ENCODE data around the gene GOLGA6D.
A peak's percentile ranks its signal among the peaks of the same experiment; 100 is the strongest.
"Not testable (repeated sequence)": the region's sequence is repeated elsewhere in the genome, so short reads cannot be mapped to it uniquely, and the experiment has no call there.

Gene GOLGA6D

DNA sequence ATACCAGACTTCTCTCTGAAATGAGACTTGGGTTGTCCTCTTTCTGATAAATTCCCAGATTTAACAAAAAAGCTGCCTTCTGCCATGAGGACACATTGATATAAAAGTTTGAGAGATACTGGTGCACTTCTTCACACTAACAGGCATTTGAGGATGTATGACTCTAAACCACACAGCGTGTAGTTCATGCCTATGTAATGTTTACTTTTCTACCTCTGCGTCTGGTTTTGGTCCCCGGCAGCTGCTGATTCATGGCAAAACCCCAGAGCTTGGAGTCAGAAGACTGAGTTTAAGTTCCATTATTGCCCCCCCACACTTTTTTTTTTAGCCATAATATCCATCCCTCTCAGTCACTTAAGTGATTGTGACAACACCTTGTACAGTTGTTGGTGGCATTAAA lies 1.5 kb downstream of the GOLGA6D start:
- not testable (repeated sequence) for DNase-seq (ENCODE audit: low read depth in 2 of 2, low spot score in 1 of 2)

DNA sequence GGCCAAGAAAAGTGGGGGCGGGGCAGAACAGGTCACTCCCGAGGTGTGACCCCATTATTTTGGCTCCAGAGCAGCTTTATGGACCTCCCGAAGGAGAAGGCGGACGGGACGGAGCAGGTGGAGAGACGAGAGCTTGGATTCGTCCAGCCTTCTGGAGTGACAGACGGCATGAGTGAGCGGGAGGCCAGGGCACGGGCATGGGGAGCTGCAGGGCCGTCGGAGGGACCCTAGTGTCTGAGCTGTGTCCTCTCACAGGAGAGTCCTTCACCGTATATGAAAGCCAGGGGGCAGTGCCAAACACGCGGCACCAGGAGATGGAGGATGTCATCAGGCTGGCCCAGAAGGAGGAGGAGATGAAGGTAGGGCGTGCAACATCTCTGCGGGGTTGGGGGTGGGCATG lies 11.0 kb downstream of the GOLGA6D start:
- DNase-seq (ENCODE audit: low read depth in 2 of 2, low spot score in 1 of 2) = not testable (repeated sequence)

DNA sequence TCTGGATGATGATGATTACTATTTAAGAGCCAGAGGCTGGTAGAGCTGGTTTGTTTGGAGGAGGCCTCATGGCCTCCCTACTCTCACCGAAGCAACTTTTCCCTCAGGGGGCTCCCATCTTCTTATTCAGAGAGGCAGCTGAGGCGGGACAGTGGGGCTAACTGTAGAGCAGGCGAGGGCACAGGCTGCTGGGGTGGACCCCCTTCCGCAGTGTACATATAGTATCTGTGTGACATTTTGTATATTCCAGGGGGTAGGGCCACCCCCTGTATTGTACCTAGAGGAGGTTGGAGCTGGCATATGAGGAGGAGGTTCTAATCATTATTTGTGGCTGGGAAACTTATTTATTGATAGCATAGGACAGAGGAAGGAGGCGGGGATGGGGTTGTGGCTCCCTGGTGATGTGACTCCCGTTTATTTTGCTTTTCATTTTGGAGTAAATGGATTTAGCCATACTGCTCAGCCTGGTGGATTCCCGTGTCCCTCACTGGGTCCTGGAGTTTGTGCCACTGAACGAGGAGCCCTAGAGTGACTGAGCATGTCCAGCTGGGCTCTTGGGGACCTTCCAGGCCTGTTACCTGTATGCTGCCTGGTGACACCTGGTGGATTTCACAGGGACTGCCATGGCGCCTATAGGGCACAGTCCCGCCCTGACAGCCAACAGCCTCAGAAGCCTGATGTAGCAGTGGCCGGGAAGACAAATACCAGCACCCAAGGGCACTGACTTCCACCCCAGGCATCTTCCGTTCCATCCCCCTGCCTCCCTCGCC lies 16.1 kb downstream of the GOLGA6D start:
- DNase-seq (ENCODE audit: low read depth in 2 of 2, low spot score in 1 of 2) = not testable (repeated sequence)

DNA sequence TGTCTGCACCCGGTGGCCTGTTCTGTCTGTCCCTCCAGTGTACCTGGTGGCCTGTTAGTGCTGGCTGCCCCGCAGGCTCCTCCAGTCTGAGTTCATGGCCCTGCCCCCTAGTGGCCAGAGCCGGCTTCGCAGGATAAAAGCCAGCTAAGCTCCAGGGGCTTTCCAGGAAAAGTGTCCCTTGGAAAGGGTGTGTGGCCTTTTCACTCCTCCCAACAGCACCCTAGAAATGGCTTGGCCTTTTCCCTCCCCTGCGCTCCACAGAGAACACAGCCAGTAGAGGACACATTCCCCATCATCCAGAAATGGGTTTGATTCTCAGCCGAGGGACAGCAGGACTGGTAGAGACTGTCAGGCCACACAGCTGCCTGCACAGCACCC lies 16.7 kb downstream of the GOLGA6D start:
- DNase-seq (ENCODE audit: low read depth in 2 of 2, low spot score in 1 of 2) = peak in 1 of 2 donors; percentile 32

DNA sequence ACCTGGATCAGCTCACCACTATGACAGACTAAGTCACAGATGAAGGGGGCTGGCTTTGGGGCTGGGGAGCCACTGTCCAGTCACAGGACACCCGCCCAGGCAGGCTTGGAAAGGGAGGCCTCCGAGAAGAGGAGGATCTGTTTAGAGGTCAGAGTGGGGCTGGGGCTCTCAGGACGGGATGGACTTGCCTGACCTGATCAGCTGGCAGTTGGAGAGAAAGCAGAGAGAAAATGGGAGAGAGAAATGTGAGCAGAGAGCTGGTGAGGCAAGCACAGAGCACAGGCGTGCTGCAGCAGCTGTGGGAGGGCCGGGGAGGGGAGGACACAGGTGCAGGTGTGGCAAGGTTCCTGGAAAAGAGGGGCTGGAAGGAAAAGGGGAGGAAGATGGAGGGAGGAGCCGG lies 17.4 kb downstream of the GOLGA6D start:
- not testable (repeated sequence) for DNase-seq (ENCODE audit: low read depth in 2 of 2, low spot score in 1 of 2)

DNA sequence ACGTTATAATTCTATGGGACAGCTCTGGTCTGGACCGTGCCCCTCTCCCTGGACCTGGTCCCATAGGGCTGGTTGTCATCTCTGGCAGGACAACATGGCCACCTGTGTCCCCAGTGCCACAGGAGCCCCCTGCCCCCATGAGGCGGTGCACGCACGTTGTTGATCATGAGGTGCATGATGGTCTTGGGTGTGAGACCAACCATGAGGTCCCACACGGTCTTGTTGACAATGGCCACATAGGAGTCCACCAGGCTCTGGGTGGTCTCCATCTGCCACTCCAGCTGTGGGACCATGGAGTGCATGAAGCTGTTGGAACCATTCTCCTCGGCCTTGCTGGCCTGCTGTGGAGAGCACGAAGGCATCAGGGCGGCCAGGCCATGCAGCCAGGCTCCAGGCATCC lies 19.7 kb downstream of the GOLGA6D start:
- DNase-seq (ENCODE audit: low read depth in 2 of 2, low spot score in 1 of 2) = no peak

DNA sequence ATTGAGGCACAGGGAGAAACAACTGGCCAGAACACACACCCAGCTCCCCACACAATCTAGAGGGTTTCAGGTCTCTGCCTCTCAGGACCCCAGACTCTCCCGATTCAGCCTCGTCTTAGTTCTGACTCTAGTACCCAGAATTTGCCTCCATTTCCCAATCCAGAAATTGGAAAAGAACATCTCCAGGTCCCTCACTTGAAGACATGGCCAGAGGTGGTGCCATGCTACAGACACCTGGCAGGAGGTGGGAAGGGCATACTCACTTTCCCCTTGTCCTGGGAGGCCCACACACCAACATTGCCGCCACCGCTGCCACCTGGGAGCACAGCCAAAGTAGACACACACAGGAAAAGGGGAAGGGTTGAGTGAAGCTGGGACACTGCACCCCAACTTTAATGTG lies 20.1 kb downstream of the GOLGA6D start:
- DNase-seq (ENCODE audit: low read depth in 2 of 2, low spot score in 1 of 2) = not testable (repeated sequence)

DNA sequence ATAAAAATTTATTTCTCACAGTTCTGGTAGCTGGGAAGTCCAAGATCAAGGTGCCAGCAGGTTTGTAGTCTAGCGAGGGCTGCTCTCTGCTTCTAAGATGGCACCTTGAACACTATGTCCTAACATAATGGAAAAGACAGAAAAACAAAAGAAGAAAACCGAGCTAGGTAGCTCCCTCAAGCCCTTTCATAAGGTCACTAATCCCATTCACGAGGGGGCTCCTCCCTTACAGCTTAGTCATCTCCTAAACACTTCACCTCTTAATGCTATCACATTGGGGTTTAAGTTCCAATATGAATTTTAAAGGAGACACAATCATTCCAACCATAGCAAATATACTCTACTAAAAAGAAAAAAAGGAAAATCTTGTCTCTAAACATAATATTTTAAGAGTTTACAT lies 23.6 kb downstream of the GOLGA6D start:
- no peak for DNase-seq (ENCODE audit: low read depth in 2 of 2, low spot score in 1 of 2)

DNA sequence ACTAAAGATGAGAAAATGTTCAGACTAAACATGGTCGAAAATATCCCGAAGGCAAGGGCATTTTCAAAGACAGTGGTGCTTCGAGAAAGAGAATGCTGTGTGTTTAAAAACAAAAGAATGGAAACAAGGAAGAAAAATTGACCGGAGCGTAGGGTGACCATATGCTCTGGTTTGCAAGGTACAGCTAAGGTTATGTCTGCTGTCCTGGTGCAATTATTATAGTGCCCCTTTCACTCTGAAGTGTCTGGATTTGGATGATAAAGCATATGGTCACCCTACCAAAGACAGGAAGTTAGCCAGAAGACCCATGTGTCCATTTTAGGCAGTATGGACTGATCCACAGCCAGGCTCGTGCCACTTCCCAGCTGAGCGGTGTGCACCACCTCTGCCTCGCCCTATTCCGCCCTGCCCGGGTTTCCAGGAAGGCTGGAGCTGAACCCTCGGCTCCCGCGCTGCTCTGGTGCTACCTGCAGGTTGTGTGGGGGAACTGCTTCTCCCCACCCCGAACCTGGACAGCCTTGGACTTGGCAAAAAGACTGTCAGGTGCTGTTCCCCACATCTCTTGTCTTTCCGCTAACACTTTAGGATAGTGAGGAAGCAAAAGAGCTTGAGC lies 25.2 kb downstream of the GOLGA6D start:
- DNase-seq (ENCODE audit: low read depth in 2 of 2, low spot score in 1 of 2) = no peak

DNA sequence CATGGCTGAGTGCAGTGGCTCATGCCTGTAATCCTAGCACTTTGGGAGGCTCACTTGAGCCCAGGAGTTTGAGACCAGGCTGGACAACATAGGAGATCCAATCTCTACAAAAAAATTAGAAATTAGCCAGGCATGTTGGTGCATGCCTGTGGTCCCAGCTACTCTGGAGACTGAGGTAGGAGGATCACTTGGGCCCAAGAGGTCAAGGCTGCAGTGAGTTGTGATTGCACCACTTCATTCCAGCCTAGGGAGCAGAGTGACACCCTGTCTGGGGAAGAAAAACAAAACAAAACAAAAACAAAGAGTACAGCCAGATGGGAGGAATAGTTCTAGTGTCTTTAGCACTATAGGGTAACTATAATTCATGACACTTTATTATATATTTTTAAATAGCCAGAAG lies 27.1 kb downstream of the GOLGA6D start:
- DNase-seq (ENCODE audit: low read depth in 2 of 2, low spot score in 1 of 2) = no peak

DNA sequence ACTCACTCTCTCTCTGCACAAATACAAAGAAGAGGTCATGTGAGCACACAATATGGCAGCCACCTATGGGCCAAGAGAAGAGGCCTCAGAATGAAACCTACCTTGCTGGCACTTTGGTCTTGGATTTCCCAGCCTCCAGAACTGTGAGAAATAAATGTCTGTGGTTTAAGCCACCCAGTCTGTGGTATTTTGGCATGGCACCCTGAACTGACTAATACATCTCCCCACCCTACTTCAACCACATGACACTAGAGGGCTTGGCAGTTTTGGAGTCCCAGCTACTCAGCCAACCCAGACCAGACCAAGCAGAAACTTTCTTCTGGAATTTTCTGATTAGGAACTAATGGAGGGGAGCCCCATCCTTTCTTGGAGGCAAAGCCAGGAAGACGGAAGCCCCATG lies 29.9 kb downstream of the GOLGA6D start:
- DNase-seq (ENCODE audit: low read depth in 2 of 2, low spot score in 1 of 2) = not testable (repeated sequence)

DNA sequence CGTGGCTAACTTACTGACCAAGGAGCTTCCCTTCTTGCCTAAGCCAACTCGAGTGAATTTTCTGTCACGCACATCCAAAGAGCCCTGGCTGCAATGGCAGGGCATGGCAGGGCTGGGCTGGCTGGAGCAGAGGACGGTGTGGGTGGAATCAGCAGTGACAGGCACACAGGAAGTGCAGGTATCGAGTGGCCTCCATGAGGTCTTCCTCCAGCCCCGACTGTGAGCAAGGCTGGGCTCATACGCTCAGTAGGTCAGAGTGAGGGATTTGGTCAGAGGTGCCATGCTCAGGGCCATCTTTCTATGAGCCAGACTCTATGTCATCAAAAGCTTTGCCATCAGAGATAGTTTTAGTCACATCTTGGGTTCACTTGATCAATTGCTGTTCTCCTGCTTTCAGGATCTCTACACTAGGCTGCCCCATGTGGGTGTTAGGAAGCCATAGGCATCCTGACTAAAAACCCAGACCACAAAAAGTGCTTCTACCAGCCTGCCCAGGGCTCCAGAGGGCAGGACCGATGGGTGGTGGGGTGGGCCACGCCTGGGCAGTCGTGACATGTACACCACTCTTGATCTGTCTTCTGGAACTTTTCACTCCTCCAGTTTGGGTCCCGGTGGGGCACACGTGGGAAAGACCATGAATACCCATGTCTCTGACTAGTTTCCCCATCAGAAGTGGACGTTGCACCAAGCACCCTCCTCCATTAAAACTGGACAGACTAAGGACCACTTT lies 30.6 kb downstream of the GOLGA6D start:
- no peak for DNase-seq (ENCODE audit: low read depth in 2 of 2, low spot score in 1 of 2)

DNA sequence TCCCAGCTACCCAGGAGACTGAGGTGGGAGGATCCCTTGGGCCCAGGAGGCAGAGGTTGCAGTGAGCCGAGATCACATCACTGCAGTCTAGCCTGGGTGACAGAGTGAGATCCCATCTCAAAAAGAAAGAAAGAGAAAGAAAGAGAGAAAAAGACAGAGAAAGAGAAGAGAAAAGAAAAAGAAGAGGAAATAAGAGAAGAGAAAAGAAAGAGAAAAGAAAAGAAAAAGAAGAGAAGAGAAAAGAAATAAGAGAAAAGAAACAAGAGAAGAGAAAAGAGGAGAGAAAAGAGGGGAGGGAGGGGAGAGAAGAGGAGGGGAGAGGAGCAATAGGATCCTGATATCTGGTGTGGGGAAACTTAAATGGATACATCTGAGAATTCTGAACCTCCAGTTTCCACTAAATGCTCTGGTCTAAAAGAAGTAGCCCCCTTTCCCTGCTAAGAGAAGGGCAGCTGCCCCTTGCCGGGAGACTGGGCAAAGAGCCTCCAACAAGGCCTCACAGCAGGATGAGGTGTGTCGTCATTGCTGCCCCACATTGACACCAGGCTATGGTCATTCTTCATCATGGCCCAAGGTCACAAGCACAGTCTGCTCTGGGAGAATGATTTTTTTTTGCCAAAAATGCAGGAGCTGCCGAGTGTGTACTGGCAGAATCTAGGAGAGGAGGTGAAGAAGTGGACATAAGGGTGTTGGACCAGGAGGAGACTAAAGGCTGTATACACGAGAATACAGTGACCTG lies 32.1 kb downstream of the GOLGA6D start:
- no peak for DNase-seq (ENCODE audit: low read depth in 2 of 2, low spot score in 1 of 2)

DNA sequence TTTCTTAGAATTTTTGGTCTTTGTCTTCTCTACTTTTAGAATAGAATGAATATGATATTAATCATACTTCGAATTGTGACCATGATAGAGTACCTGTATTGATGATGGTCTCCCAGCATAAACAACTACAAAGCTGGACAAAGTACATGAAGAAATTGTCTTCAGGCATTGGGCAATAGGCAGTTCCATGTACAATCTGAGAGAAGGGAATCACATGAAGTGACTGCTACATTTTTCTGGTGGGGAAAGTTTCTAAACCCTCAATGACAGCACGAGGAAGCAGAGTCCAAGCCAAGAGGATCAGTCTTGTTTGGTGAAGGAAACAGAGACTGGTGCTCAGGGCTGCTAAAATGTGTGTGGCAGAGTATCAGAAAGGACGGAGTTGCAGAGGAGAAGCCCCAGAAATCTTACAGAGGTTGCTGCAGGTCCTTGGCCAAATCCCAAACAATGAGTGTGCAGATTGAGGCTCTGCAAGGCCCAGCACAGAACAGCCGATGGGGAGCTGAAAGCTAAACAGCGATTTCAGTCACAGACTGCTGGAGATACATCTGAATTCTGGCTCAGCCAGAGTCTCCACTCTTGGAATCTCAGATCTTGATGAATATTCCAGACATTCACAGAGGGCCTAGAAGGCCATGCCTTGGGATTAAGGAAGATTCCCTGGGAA lies 36.7 kb downstream of the GOLGA6D start:
- not testable (repeated sequence) for DNase-seq (ENCODE audit: low read depth in 2 of 2, low spot score in 1 of 2)

DNA sequence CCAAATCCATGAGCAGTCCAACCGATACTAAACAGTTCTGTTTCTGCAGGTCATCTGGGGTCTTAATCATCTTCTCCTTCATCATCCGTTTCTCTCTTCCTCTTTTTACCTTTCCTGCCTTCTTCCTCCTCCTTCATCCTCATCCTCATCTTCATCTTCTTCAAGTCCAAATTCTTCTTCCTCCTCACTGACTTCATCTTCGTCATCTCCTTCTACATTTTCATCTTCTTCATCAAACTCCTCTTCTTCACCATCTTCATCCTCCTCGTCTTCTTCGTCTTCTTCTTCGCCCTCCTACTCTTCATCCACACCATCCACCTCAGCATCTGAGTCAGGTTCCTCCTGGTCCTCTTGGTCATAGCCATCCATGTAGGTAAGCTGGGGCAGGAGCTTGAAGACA lies 39.1 kb downstream of the GOLGA6D start:
- no peak for DNase-seq (ENCODE audit: low read depth in 2 of 2, low spot score in 1 of 2)

DNA sequence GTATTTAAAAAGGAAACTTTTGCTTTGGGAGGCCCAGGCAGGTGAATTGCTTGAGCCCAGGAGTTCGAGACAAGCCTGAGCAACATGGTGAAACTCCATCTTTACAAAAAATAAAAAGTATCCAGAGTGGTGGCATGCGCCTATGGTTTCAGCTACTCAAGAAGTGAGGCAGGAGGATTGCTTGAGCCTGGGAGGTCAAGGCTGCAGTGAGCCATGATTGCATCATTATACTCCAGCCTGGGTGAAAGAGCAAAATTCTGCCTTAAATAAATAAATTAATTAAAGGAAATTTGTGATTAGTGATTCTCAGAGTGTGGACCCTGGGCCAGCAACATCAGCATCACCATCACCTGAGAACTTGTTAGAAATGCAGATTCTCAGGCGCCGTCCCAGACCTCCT lies 43.3 kb downstream of the GOLGA6D start:
- no peak for DNase-seq (ENCODE audit: low read depth in 2 of 2, low spot score in 1 of 2)

DNA sequence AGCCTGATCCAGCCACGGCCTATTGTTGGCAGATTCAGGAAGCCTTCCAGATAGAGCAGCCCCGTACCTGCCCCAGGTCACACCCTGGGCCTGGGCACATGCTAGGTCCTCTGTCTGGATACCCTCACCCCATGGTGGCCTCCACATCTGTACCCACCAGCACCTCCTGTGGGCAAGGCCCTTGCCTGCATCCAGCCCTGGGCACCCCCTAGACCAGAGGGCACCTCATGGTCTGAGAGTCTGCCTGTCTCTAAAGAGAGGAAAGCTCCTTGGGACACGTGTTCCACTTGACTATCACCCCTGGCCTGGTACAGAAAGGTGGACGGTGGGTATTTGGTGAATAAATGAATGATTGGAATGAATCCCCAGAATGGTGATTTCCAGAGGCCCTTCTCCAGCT lies 44.4 kb downstream of the GOLGA6D start:
- no peak for DNase-seq (ENCODE audit: low read depth in 2 of 2, low spot score in 1 of 2)

DNA sequence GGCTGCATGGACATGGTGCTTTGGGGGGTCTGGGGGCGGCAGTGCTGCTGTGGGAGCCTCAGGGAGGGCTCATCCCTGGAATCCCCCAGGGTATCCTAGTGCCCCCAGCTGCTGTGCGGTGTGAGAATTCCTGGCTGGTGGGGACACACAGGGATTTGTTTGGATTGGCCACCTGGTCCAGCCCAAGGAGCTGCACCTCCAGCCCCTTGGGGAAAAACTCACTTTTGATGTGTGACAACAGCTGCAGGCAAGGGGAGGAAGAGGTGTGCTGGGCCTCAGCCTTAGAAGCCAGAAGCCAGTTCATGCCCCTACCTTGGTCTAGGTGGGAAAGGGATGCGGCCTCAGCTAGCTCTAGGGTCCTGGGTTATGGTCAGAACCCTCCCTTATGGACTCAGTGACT lies 44.9 kb downstream of the GOLGA6D start:
- no peak for DNase-seq (ENCODE audit: low read depth in 2 of 2, low spot score in 1 of 2)

DNA sequence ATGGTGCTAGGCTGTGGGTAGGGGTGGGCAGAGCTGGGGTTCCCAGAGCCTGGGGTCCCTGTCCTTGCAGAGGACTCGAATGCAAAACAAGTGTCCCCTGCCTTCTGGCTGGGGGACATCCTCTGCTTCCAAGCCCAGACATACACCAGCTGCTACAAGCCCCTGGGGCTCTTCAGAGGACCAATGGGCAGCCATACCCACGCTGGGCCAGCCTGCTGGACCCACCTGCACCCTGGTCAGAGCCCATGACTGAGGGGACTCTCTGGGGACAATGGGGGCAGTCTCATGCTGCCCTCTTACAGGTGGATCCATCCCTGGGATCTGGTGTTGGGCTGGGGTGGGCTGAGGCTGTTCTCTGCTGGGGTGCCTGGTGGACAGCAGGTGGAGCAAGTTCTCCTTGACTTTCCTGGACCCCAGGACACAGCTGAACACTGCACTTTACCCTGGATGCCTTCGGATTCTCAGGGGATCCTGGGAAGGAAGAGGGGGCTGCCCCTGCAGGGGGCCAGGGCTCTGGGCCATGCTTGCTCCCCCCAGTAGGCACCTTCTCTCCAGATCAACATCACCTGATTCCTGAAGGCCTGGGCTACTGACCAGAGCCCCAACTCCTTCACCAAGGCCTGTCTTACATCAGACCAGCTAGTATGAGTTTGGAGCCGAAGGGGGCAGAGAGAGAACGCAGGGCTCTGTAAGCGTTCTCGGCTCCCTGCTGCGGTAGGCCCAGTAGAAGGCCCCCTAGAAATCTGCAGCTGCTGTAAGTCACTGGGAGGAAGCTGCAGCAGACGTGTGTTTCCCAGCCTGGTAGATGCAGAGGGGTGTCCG lies 46.1 kb downstream of the GOLGA6D start:
- no peak for DNase-seq (ENCODE audit: low read depth in 2 of 2, low spot score in 1 of 2)

DNA sequence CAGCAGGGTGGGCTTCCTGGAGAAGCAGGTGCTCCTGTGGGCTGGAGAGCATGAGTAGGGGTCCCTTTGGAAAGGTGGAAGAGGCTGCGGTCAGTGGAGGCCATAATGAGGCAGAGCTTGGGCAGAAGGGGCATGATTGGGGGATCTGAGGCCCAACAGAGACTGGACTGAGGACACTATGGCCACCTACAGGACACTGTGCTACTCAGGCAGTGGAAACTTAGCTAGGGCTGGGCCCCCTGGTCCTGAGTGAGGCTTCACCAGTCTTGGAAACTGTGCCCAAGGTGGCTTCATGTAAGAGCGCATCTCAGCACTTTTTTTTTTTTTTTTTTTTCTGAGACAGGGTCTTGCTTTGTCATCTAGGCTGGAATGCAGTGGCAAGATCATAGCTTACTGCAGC lies 46.9 kb downstream of the GOLGA6D start:
- DNase-seq (ENCODE audit: low read depth in 2 of 2, low spot score in 1 of 2) = no peak
